Activated CD4-positive, CD25-positive, alpha-beta regulatory T cell treated with anti-CD3 and anti-CD28 coated beads, Interleukin-2, amount 50 U/mL, for 16 hours (primary cell): ENCODE measurements around the gene ARHGAP12.
"Not testable (repeated sequence)": the region's sequence is repeated elsewhere in the genome, so short reads cannot be mapped to it uniquely, and the experiment has no call there.

Experiments used
- DNase-seq: peaks from one replicate; pipeline ENCODE4 v3.0.0-alpha.2; 2020; ENCODE audit warnings: low read depth, low spot score

The ARHGAP12 gene

DNA sequence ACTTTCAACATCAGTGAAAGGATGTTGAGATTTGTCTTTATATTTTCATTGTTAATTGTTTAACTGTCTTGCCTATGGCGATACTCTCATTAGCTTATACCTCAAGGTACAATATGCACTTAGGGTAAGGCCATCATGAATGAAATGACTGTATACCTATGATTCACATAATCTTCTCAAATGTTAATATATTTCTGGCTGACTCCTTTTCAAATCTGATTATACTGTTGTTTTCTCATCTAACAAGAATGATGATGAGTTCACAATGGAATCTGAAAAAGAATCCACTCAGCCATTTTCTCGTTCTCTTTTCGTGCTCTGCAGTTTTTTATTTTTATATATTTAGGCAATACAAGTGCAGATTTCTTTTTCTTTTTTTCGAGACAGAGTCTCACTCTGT is 159.1 kb downstream of the ARHGAP12 start:
- DNase-seq, result no peak

DNA sequence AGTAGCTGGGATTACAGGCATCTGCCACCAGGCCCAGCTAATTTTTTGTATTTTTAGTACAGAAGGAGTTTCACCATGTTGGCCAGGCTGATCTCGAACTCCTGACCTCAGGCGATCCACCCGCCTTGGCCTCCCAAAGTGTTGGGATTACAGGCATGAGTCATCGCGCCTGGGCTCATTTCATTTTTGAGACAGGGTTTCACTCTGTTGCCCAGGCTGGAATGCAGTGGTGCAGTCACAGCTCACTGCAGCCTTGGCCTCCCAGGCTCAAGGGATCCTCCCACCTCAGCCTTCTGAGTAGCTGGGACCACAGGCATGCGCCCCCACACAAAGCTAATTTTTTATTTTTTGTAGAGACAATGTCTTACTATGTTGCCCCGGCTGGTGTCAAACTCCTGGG is 159.7 kb downstream of the ARHGAP12 start:
- DNase-seq, result not testable (repeated sequence)

DNA sequence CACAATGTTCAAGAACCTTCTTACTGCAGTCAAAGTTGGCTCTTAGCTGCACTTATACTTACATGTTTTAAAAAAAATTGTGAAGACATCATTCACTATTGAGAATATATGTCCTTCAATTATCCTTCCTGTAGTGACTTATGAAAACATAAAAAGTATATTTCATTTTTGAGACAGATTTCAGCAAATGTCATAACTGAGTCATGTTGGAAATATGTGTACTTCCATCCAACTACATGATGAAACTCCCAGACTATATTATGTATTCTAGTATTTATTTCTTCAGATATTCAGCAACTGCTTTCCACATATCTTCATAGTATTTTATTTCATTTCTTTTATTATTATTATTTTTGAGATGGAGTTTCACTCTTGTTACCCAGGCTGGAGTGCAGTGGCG is 160.2 kb downstream of the ARHGAP12 start:
- DNase-seq, result no peak

DNA sequence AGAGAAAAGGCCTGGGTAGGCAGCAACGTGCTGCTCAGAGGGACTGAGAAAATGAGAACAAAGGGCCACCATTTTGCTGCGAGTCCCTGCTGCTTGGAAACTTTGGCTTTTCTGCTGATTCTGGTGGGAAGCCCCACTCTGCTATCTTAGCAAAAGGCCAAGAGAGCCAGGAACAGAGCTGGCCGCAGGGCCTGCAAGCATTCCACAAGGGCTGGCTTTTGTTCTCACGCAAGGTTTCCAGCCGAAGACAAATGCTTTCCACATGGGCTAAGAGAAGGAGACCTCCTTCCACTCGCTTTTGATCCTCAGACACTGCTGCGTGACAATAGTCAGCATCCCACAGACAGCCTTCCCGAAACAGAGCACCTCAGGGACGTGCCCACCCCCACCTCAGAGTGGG is 163.1 kb downstream of the ARHGAP12 start:
- no peak for DNase-seq

DNA sequence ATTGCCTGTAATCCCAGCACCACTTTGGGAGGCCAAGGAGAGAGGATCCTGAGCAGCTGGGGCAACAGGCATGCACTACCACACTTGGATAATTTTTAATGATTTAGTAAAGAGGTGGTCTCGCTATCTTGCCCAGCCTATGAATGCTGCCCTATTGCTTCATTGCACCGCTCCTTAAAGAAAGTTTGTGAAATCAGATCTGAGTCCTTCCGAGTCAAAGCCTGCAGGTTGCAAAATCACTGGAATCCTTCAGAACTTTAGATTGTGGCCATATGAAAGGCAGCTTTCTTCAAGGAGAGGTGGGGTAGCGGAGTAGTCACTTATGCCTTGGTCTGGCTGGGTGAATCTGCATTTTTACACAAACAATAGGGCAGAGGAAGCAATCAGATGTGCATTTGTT is 166.3 kb downstream of the ARHGAP12 start:
- DNase-seq, result no peak

DNA sequence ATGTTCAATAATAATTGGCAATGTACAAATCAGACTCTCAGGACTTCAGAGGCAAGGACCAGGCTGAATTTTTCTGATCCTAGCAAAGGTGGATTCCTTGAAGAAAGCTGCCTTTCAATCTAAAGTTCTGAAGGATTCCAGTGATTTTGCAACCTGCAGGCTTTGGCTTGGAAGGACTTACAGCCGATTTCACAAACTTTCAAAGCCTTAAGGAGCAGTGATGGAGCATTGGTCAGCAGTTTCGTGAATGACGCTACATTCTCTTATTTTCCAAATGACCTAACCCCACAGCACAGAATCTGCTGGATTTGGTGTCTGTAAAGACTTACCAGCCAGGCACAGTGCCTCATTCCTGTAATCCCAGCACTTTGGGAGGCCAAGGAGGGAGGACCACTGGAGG is 167.5 kb downstream of the ARHGAP12 start:
- no peak for DNase-seq

DNA sequence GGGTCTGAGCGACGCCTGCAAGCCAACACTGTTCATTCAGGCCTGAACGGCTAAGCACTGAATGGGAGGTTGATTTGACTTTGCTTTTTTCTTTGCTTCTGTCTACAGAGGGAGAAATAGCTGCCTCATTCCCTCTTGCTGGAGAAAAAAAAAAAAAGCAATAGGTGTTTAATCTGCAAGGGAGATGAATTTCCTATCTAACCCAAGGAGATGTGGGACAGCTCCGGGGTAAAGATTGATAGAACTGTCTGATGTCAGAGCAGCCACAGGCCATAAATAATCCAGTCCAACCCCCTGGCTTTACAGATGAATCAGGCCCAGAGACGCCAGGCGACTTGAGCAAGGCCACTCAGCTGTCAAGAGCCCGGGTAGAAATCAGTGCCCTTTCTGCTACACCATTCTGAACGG is 168.0 kb downstream of the ARHGAP12 start:
- DNase-seq, result no peak

DNA sequence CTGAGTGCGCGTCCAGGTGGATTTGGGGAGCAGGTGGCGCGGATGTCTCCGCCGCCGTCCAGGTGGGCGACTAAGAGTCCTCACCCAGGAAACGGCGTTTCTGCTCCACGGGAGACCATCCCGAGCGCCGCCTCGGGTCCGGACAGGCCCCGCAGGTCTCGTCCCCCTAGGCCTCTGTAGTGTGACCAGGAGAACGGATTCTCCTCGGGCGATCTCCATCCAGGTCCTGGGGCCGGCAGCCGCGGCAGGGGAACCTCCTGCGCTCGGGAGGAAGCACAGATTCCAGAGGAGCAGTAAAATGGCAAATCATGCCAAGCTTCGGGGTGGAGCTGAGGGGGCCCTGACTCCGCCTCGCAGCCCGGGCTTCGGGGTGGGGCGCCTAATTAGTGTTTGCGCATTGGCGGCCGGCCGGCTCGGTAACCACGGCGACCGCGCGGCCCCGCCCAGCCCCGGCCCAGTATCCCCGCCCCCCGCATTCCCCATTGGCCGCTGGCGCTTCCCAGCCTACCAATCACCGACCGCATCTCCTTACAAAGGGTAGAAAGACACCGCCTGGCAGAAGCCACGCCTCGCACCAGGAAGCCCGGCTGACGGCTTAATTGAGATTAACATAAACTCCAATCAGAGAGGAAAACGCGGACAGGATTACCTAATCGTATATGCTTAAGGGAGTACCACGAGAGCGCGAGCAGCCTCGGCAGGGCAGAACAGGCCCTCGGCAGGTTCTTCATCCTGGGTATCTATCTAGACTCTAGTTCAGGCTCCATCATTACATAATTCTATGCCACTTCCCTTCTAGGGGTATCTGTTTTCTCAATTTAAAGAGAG is 168.6 kb downstream of the ARHGAP12 start:
- DNase-seq, result peak; percentile 90

DNA sequence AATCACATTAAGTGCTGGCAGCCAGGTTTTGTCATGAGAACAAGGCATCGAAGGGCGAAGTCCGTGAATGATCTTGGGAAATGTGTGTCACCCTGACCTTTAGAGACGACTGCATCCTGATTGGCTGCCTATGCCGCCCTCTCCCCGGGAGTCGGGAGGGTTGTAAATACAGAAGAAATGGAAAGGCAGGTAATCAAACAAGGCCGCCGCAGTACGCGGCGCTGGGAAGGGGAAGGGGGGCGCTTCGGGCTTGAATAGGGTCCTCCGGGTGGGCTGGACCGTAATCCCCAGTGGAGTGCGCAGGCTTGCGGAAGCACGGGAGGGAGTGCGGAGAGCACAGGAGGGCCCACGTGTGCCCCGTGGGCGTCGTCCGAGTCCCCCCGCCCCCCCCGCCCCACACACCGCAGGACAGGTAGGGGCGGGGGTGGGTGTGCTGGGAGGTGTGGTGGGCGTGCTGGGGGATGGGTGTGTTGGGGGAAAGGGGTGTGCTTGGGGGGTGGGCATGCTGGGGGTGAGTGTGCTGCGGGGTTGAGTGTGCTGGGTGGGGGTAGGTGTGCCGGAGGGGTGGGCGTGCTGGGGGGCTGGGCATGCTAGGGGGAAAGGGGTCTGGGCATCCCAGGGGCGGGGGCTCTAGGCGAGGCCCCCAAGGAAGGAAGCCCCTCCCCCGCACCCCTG is 169.4 kb downstream of the ARHGAP12 start:
- DNase-seq, result peak; percentile 12

DNA sequence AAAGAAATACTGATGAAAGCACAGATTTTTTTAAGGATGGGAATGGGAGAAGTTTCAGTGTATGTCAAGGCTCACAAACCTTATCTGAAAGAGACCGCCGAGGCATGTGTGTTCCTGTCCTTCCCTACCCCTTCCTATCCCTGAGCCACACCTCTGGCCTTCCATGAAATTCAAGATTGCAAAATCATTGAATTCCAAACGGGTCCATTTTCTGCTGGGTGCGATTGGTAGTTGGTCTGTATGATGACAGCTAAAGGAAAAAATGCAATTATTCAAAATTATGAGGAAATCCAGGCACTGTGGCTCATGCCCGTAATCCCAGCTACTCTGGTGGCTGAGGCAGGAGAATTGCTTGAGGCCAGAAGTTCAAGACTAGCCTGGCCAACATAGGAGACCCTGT is 170.1 kb downstream of the ARHGAP12 start:
- no peak for DNase-seq

DNA sequence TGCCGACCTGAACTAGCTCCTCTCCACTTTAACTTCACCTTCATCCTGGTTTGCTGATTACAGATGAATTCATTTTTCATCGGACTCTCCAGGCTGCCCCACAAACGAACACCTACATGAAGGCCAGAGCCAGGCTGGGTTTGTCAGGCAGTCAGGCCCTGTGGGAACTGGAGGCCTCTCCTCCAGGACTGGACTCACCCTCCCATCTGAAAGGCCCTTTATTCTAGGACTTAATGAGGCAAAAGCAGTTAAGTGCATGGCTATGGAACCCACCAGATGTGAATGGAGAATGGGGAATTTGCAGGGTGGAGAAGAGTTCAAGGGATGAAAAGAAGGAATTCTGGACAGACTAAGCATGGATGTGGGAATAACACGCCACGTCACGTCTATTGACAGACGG is 170.8 kb downstream of the ARHGAP12 start:
- DNase-seq, result no peak

DNA sequence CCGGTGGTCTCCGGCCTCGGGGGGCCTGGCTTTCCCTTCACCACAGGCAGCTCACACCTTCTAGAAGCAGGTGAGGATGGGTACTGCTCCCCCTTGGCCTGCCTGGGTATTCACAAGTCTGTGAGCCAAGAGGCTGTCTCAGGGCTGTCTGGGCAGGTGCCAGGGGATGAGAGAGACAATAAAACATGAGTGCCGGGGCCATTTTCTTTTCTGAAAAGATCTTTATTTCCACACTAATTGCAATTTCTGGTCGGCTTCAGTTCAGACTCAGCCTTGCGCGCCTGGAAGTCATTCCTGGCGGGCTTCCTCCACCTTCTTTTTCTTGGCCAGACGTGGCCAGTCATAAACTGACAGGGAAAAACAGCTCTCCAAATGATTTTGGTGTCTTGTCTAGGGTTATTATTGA is 171.2 kb downstream of the ARHGAP12 start:
- DNase-seq, result no peak

DNA sequence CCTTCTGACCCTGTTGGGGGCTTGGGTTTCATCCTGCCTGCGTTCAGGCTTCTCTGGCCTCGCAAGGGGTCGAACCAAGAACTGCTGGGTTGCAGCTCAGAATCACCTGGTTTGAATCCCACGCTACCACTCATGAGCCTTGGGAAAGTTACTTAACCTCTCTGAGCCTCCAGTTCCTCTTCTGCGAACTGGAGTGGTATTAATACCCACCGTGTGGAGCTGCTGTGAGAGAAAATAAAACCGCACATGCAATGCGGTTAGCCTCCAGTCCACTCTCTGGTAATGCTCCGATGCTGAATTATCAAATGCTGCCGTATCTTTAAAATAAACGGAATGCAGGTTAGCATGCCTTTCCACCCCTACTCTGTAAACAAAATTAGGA is 171.9 kb downstream of the ARHGAP12 start:
- DNase-seq, result no peak

DNA sequence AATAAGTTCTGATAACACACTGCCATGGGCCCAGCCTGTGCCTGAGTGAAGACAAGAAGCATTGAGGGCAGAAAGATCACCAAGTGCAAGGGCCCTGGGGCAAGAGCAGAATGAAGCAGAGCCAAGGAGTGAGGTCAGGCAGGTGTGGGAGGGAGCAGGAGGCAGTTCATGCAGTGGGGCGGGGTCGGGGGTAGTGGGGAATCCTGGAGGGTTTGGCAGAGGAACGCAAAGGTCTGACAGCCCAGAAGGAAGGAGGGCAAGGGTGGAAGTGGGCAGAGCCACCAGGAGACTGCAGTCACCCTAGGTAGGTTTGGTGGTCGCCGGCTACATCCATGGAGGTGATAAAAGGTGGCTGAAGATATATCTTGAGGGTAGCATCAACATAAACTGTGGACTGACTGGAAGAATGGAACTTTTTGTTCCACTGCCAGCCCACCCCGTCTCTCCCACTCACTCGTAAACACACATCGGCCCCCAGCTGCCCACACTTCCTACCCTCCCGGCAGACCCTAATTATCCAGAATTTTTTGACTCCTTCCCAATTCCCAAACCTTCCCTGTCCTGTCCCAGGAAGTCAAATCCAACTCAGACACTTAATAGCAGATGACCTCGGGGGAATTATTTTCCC is 172.4 kb downstream of the ARHGAP12 start:
- DNase-seq, result no peak
